GM23248 (cell line): Measurements from ENCODE around the gene DENND2A. TPM values are rescaled to one million over a fixed set of nuclear protein-coding genes. Genes with fewer than 3 reads are reported as not detected.
"Not testable (repeated sequence)": the region's sequence is repeated elsewhere in the genome, so short reads cannot be mapped to it uniquely, and the experiment has no call there.

Experiments
- DNase-seq: peaks from one replicate; pipeline ENCODE4 v3.0.0-alpha.2; 2015
- H2AFZ ChIP-seq: fragments of 200-600 bp; sonication (generic); 2 replicates; pipeline ENCODE4 v1.6.1; 2016; ENCODE audit warnings: antibody characterized with exemption
- H3F3A ChIP-seq: fragments of 200-600 bp; sonication (generic); 2 replicates; pipeline ENCODE4 v1.6.1; 2016; ENCODE audit warnings: mild to moderate bottlenecking, antibody characterized with exemption, mixed run types; ENCODE audit not compliant: insufficient read depth
- H3K27ac ChIP-seq: fragments of 200-600 bp; sonication (generic); 2 replicates; pipeline ENCODE4 v1.5.1; 2016; ENCODE audit warnings: mild to moderate bottlenecking
- H3K27me3 ChIP-seq: fragments of 200-600 bp; sonication (generic); replicated peaks from 2 replicates; pipeline ENCODE4 v1.6.1; 2016; ENCODE audit warnings: mild to moderate bottlenecking; ENCODE audit not compliant: insufficient read depth
- H3K36me3 ChIP-seq: fragments of 200-600 bp; sonication (generic); 2 replicates; pipeline ENCODE4 v1.6.1; 2016; ENCODE audit warnings: low read depth, mild to moderate bottlenecking
- H3K4me1 ChIP-seq: fragments of 200-600 bp; sonication (generic); 2 replicates; pipeline ENCODE4 v1.6.1; 2016; ENCODE audit warnings: mild to moderate bottlenecking; ENCODE audit not compliant: insufficient read depth
- H3K4me2 ChIP-seq: fragments of 200-600 bp; sonication (generic); one replicate; pipeline ENCODE4 v1.6.1; 2016; ENCODE audit warnings: mild to moderate bottlenecking; ENCODE audit not compliant: unreplicated experiment
- H3K4me3 ChIP-seq: fragments of 200-600 bp; sonication (generic); 2 replicates; pipeline ENCODE4 v1.5.1; 2016; ENCODE audit warnings: mild to moderate bottlenecking
- H3K79me2 ChIP-seq: fragments of 200-600 bp; sonication (generic); 2 replicates; pipeline ENCODE4 v1.6.1; 2016; ENCODE audit warnings: mild to moderate bottlenecking; ENCODE audit not compliant: insufficient read depth
- H3K9ac ChIP-seq: fragments of 200-600 bp; sonication (generic); 2 replicates; pipeline ENCODE4 v1.6.1; 2016; ENCODE audit warnings: mild to moderate bottlenecking
- H3K9me2 ChIP-seq: fragments of 200-600 bp; sonication (generic); 2 replicates; pipeline ENCODE4 v1.6.1; 2016; ENCODE audit warnings: mixed run types, mild to moderate bottlenecking, moderate library complexity; ENCODE audit not compliant: insufficient read depth
- H3K9me3 ChIP-seq: fragments of 200-600 bp; sonication (generic); one replicate; pipeline ENCODE4 v1.6.1; 2017; ENCODE audit warnings: low read depth
- H4K20me1 ChIP-seq: fragments of 200-600 bp; sonication (generic); 2 replicates; pipeline ENCODE4 v1.6.0; 2016; ENCODE audit not compliant: insufficient read depth
- EZH2 ChIP-seq: fragments of 200-600 bp; sonication (generic); IDR thresholded peaks from 2 replicates; pipeline ENCODE4 v1.6.1; 2018; ENCODE audit warnings: antibody characterized with exemption, mild to moderate bottlenecking; ENCODE audit not compliant: insufficient read depth, poor library complexity, severe bottlenecking
- EZH2phosphoT487 ChIP-seq: fragments of 200-600 bp; sonication (generic); IDR thresholded peaks from 2 replicates; pipeline ENCODE4 v1.6.1; 2018; ENCODE audit warnings: antibody characterized with exemption, moderate library complexity, mild to moderate bottlenecking, low read depth; ENCODE audit not compliant: insufficient read depth
- WGBS, 2 experiments: methylation state at CpG; one replicate each; pipeline ENCODE4 v1.1.6; 2015 to 2017; ENCODE audit warnings: low lambda C conversion rate in 2 of 2, low coverage in 1 of 2; ENCODE audit errors: missing lambda C conversion rate in 2 of 2; 5-methylcytosine and 5-hydroxymethylcytosine counted together
- in situ Hi-C: fragments of 300-500 bp; cut with MboI; formaldehyde crosslinking; loops from 2 replicates; pipeline ENCODE4 v1.15.0; 2020
- polyA plus RNA-seq: library from polyadenylated mRNA; unstranded; fragments of >200 nt; fragmentation: Nextera tagmentation; extraction: Ambion mirVana; gene quantifications from 2 replicates; pipeline ENCODE4 v1.2.1, GENCODE V29; 2016
- total RNA-seq: library from RNA; depleted of rRNA; stranded (reverse); fragments of >200 nt; shearing (Covaris generic); gene quantifications from 2 replicates; pipeline ENCODE4 v1.2.3, GENCODE V29; 2014

Gene DENND2A
- total and polyA plus RNA-seq, 2 experiments from 2014 or later = 0.78 to 2.2 TPM

- TF ChIP-seq EZH2 (no peak), EZH2phosphoT487 (no peak)
Measured at GRCh38 chr7:140669352-140669751, 28.7 kb upstream of the DENND2A start.

GRCh38 chr7:140668641-140669040 is 28.0 kb upstream of the DENND2A start:
- Histone ChIP-seq H3K4me2 (no peak overlapping the region), H3K79me2 (no peaks in the 10 kb centered on the region), H3K4me1 (no peaks in the 10 kb centered on the region), H3K36me3 (no peaks in the 10 kb centered on the region), H3K27ac (no peak overlapping the region), H4K20me1 (no peaks in the 10 kb centered on the region), H3F3A (no peaks in the 10 kb centered on the region), H2AFZ (no peak overlapping the region), H3K9me3 (no peaks in the 10 kb centered on the region), H3K9me2 (no peaks in the 10 kb centered on the region), H3K4me3 (no peak overlapping the region), H3K27me3 (0 out of 2 replicates have a peak, but pooled peaks cover 5% of the 10 kb centered on the region), H3K9ac (no peak overlapping the region)
- WGBS, 2 experiments = 34 to 52% methylated on average over 1 of the region's 1 CpG
- in situ Hi-C loops = no loop called here
- no peak for DNase-seq
- TF ChIP-seq EZH2phosphoT487 (no peak), EZH2 (no peak)

More at GRCh38 chr7:140669352-140669751, 28.7 kb upstream of the DENND2A start:
- no peak overlapping the region for H2AFZ ChIP-seq
- H3K79me2 ChIP-seq = no peaks in the 10 kb centered on the region
- no peak overlapping the region for H3K27ac ChIP-seq
- no peaks in the 10 kb centered on the region for H3K36me3 ChIP-seq
- in situ Hi-C loops = no loop called here
- no peaks in the 10 kb centered on the region for H3K4me1 ChIP-seq
- H3F3A ChIP-seq = peaks cover 5% of the 10 kb centered on the region; the same call in 1 of the 2 replicates
- H3K9me2 ChIP-seq = no peaks in the 10 kb centered on the region
- H4K20me1 ChIP-seq = no peaks in the 10 kb centered on the region
- WGBS, 2 experiments = 90 to 92% methylated on average over 3 of the region's 3 CpGs
- H3K9ac ChIP-seq = no peak overlapping the region
- no peak for DNase-seq
- H3K4me2 ChIP-seq = no peak overlapping the region
- H3K9me3 ChIP-seq = no peaks in the 10 kb centered on the region
- H3K4me3 ChIP-seq = no peak overlapping the region
- H3K27me3 ChIP-seq = 0 out of 2 replicates have a peak, but pooled peaks cover 5% of the 10 kb centered on the region

GRCh38 chr7:140667476-140667875 is 26.9 kb upstream of the DENND2A start:
- TF ChIP-seq EZH2phosphoT487 = no peak
- no peak for TF ChIP-seq EZH2
- H3F3A ChIP-seq = no peaks in the 10 kb centered on the region
- no peak overlapping the region for H3K4me3 ChIP-seq
- 83 to 88% methylated on average over 1 of the region's 1 CpG for WGBS, 2 experiments
- no peaks in the 10 kb centered on the region for H4K20me1 ChIP-seq
- no peak overlapping the region for H3K27ac ChIP-seq
- DNase-seq = no peak
- in situ Hi-C loops = no loop called here
- no peaks in the 10 kb centered on the region for H3K36me3 ChIP-seq
- no peaks in the 10 kb centered on the region for H3K9me2 ChIP-seq
- no peak overlapping the region for H2AFZ ChIP-seq
- no peaks in the 10 kb centered on the region for H3K79me2 ChIP-seq
- H3K9me3 ChIP-seq = no peaks in the 10 kb centered on the region
- H3K4me1 ChIP-seq = no peaks in the 10 kb centered on the region
- no peak overlapping the region for H3K9ac ChIP-seq
- H3K27me3 ChIP-seq = 0 out of 2 replicates have a peak, but pooled peaks cover 5% of the 10 kb centered on the region
- H3K4me2 ChIP-seq = no peak overlapping the region

- H2AFZ ChIP-seq, H3K9me3 ChIP-seq, H4K20me1 ChIP-seq, in situ Hi-C loops, H3K4me2 ChIP-seq, H3K79me2 ChIP-seq, H3K9ac ChIP-seq, H3K36me3 ChIP-seq, H3K9me2 ChIP-seq, DNase-seq, H3K4me1 ChIP-seq, H3K4me3 ChIP-seq, H3K27me3 ChIP-seq, H3K27ac ChIP-seq, H3F3A ChIP-seq: not testable (repeated sequence)
- WGBS, 2 experiments = 90 to 95% methylated on average over 2 of the region's 2 CpGs
Measured at GRCh38 chr7:140662938-140663337, 22.3 kb upstream of the DENND2A start.

- Histone ChIP-seq H3K9ac (no peak overlapping the region), H3K9me2 (no peaks in the 10 kb centered on the region), H3K4me1 (0 out of 2 replicates have a peak, but pooled peaks cover 7% of the 10 kb centered on the region), H4K20me1 (no peaks in the 10 kb centered on the region), H3K4me3 (no peak overlapping the region), H3K36me3 (no peaks in the 10 kb centered on the region), H3K27ac (no peak overlapping the region), H3K9me3 (no peaks in the 10 kb centered on the region), H3K79me2 (no peaks in the 10 kb centered on the region), H3K4me2 (no peak overlapping the region), H2AFZ (no peak overlapping the region), H3K27me3 (0 out of 2 replicates have a peak, but pooled peaks cover 4% of the 10 kb centered on the region), H3F3A (no peaks in the 10 kb centered on the region; the same call in 1 of the 2 replicates)
- TF ChIP-seq EZH2phosphoT487 (no peak), EZH2 (no peak)
- WGBS, 2 experiments = 38 to 43% methylated on average over 2 of the region's 2 CpGs
- in situ Hi-C loops = no loop called here
- DNase-seq = no peak
Measured at GRCh38 chr7:140661124-140661523, 20.5 kb upstream of the DENND2A start.
